H9 (cell line): Measurements from ENCODE around the gene ACTR2. TPM values are rescaled to one million over a fixed set of nuclear protein-coding genes. Genes with fewer than 3 reads are reported as not detected.

Experiments
- DNase-seq: peaks from one replicate; pipeline ENCODE4 v3.0.0-alpha.2; 2017
- H2AFZ ChIP-seq: one replicate; pipeline ENCODE4 v1.6.1; 2013; ENCODE audit warnings: mild to moderate bottlenecking, low read length, control low read depth, moderate library complexity
- H2AK5ac ChIP-seq: 2 replicates; pipeline ENCODE4 v1.6.1; 2013; ENCODE audit warnings: low read length, control low read depth, mixed read lengths; ENCODE audit not compliant: insufficient read length
- H2BK120ac ChIP-seq: one replicate; pipeline ENCODE4 v1.6.1; 2013; ENCODE audit warnings: low read depth, mild to moderate bottlenecking, low read length, control low read depth, inconsistent platforms; ENCODE audit not compliant: poor library complexity, severe bottlenecking
- H2BK12ac ChIP-seq: 2 replicates; pipeline ENCODE4 v1.6.1; 2013; ENCODE audit warnings: low read length, control low read depth, mixed read lengths, low read depth; ENCODE audit not compliant: insufficient read length
- H2BK15ac ChIP-seq: 2 replicates; pipeline ENCODE4 v1.6.1; 2013; ENCODE audit warnings: low read depth, low read length, control low read depth
- H2BK20ac ChIP-seq: one replicate; pipeline ENCODE4 v1.6.1; 2013; ENCODE audit warnings: low read depth, mild to moderate bottlenecking, low read length, control low read depth, inconsistent platforms; ENCODE audit not compliant: poor library complexity, severe bottlenecking
- H2BK5ac ChIP-seq: 2 replicates; pipeline ENCODE4 v1.6.1; 2013; ENCODE audit warnings: low read length, control low read depth, mixed read lengths; ENCODE audit not compliant: insufficient read length
- H3K14ac ChIP-seq: 2 replicates; pipeline ENCODE4 v1.6.1; 2013; ENCODE audit warnings: low read length, control low read depth; ENCODE audit not compliant: insufficient read depth
- H3K18ac ChIP-seq: 2 replicates; pipeline ENCODE4 v1.6.1; 2013; ENCODE audit warnings: low read depth, mild to moderate bottlenecking, mixed read lengths, low read length, control low read depth; ENCODE audit not compliant: insufficient read length
- H3K23ac ChIP-seq: 2 replicates; pipeline ENCODE4 v1.6.1; 2013; ENCODE audit warnings: low read length, control low read depth, mixed read lengths, low read depth; ENCODE audit not compliant: insufficient read length
- H3K23me2 ChIP-seq: 2 replicates; pipeline ENCODE4 v1.6.1; 2013; ENCODE audit warnings: low read depth, mild to moderate bottlenecking, mixed read lengths, low read length, control low read depth; ENCODE audit not compliant: insufficient read length, poor library complexity, severe bottlenecking
- H3K27ac ChIP-seq: 2 replicates; pipeline ENCODE4 v1.5.1; 2013; ENCODE audit warnings: low read length, control low read depth, mixed read lengths, low read depth; ENCODE audit not compliant: insufficient read length
- H3K27me3 ChIP-seq: 2 replicates; pipeline ENCODE4 v1.6.1; 2013; ENCODE audit warnings: low read length, control low read depth, inconsistent platforms; ENCODE audit not compliant: insufficient read depth
- H3K4ac ChIP-seq: 2 replicates; pipeline ENCODE4 v1.6.1; 2013; ENCODE audit warnings: low read depth, mild to moderate bottlenecking, control low read depth, inconsistent platforms, low read length, moderate library complexity
- H3K4me1 ChIP-seq: 2 replicates; pipeline ENCODE4 v1.6.1; 2013; ENCODE audit warnings: low read length, control low read depth, inconsistent platforms; ENCODE audit not compliant: insufficient read depth
- H3K4me2 ChIP-seq: 2 replicates; pipeline ENCODE4 v1.6.1; 2013; ENCODE audit warnings: low read length, control low read depth, mixed read lengths; ENCODE audit not compliant: insufficient read length, insufficient read depth
- H3K56ac ChIP-seq: 2 replicates; pipeline ENCODE4 v1.6.1; 2013; ENCODE audit warnings: low read depth, mild to moderate bottlenecking, mixed read lengths, low read length, control low read depth; ENCODE audit not compliant: insufficient read length
- H3K79me1 ChIP-seq: 2 replicates; pipeline ENCODE4 v1.6.1; 2013; ENCODE audit warnings: low read depth, mild to moderate bottlenecking, moderate library complexity, low read length, control low read depth, inconsistent platforms; ENCODE audit not compliant: insufficient read depth, poor library complexity, severe bottlenecking
- H3K79me2 ChIP-seq: 2 replicates; pipeline ENCODE4 v1.6.1; 2013; ENCODE audit warnings: low read length, control low read depth, inconsistent platforms; ENCODE audit not compliant: insufficient read depth
- H3K9ac ChIP-seq: 2 replicates; pipeline ENCODE4 v1.6.1; 2013; ENCODE audit warnings: low read length, control low read depth, mixed read lengths; ENCODE audit not compliant: insufficient read length; ENCODE audit errors: extremely low read depth
- H3K9me3 ChIP-seq: one replicate; pipeline ENCODE4 v1.6.1; 2013; ENCODE audit warnings: low read depth, low read length, inconsistent platforms; ENCODE audit not compliant: control insufficient read depth
- H3T11ph ChIP-seq: one replicate; pipeline ENCODE4 v1.6.1; 2013; ENCODE audit warnings: mild to moderate bottlenecking, low read length, control low read depth, inconsistent platforms
- H4K20me1 ChIP-seq: one replicate; pipeline ENCODE4 v1.6.1; 2013; ENCODE audit not compliant: control insufficient read depth, insufficient read length, insufficient read depth
- H4K5ac ChIP-seq: 2 replicates; pipeline ENCODE4 v1.6.1; 2013; ENCODE audit warnings: low read depth, mild to moderate bottlenecking, mixed read lengths, low read length, control low read depth; ENCODE audit not compliant: insufficient read length
- H4K8ac ChIP-seq: replicated peaks from 2 replicates; pipeline ENCODE4 v1.6.1; 2013; ENCODE audit warnings: low read length, control low read depth, mixed read lengths, low read depth; ENCODE audit not compliant: insufficient read length
- H4K91ac ChIP-seq: 2 replicates; pipeline ENCODE4 v1.6.1; 2013; ENCODE audit warnings: low read depth, mild to moderate bottlenecking, moderate library complexity, mixed read lengths, low read length, control low read depth; ENCODE audit not compliant: insufficient read length
- H3K27ac Mint-ChIP-seq, 3 experiments: 2 replicates in 2 of 3; 3 replicates in 1 of 3; pipeline ENCODE4 v1.8.0; 2020 to 2021; ENCODE audit warnings: mixed read lengths in 3 of 3, mild to moderate bottlenecking in 1 of 3, moderate library complexity in 1 of 3
- H3K27me3 Mint-ChIP-seq: 2 replicates; pipeline ENCODE4 v1.8.0; 2021; ENCODE audit warnings: low read depth, mild to moderate bottlenecking, moderate library complexity, mixed read lengths
- H3K36me3 Mint-ChIP-seq, 3 experiments: 2 replicates in 2 of 3; 3 replicates in 1 of 3; pipeline ENCODE4 v1.8.0; 2020 to 2021; ENCODE audit warnings: low read depth in 3 of 3, mixed read lengths in 3 of 3; ENCODE audit not compliant: insufficient read depth in 1 of 3
- H3K4me1 Mint-ChIP-seq, 2 experiments: 2 replicates each; pipeline ENCODE4 v1.8.0; 2020; ENCODE audit warnings: mixed read lengths in 2 of 2
- H3K4me3 Mint-ChIP-seq, 2 experiments: 2 replicates in 1 of 2; 3 replicates in 1 of 2; pipeline ENCODE4 v1.8.0; 2020 to 2021; ENCODE audit warnings: mild to moderate bottlenecking in 2 of 2, mixed read lengths in 2 of 2, moderate library complexity in 1 of 2
- H3K9me3 Mint-ChIP-seq, 2 experiments: 2 replicates in 1 of 2; 3 replicates in 1 of 2; pipeline ENCODE4 v1.8.0; 2020; ENCODE audit warnings: mild to moderate bottlenecking in 2 of 2, mixed read lengths in 2 of 2, moderate library complexity in 1 of 2
- CTCF ChIP-seq: fragments of 200-600 bp; sonication (generic); conservative IDR thresholded peaks from 3 replicates; pipeline ENCODE4 v1.8.0; 2021; ENCODE audit warnings: antibody characterized with exemption, mild to moderate bottlenecking
- WGBS: extraction: QIAGEN DNeasy Blood & Tissue Kit; methylation state at CpG from one replicate; pipeline ENCODE4 v1.1.7; 2013; ENCODE audit warnings: missing lambda C conversion rate, low lambda C conversion rate, mixed read lengths; ENCODE audit not compliant: insufficient read length; ENCODE audit errors: extremely low coverage; 5-methylcytosine and 5-hydroxymethylcytosine counted together
- total RNA-seq: library from RNA; stranded (reverse); gene quantifications from 2 replicates; pipeline ENCODE4 v1.2.1, GENCODE V29; 2021

Gene ACTR2
- total RNA-seq, 1 experiment from 2014 or later = 176 TPM

GRCh38 chr2:65300134-65300760, 72.6 kb downstream of the ACTR2 start:
- H2BK15ac ChIP-seq = no peak overlapping the region
- H4K20me1 ChIP-seq = no peaks in the 10 kb centered on the region
- no peak overlapping the region for H2BK120ac ChIP-seq
- no peak overlapping the region for H3K56ac ChIP-seq
- Mint-ChIP-seq H3K27me3 (peaks cover 48% of the 10 kb centered on the region), H3K4me3 (no peak overlapping the region), H3K4me1 (peaks cover 17 to 20% of the 10 kb centered on the region in 2 experiments), H3K27ac (no peak overlapping the region), H3K9me3 (no peaks in the 10 kb centered on the region), H3K36me3 (no peaks in the 10 kb centered on the region)
- no peaks in the 10 kb centered on the region for H3K27me3 ChIP-seq
- no peak overlapping the region for H4K5ac ChIP-seq
- no peaks in the 10 kb centered on the region for H3K9me3 ChIP-seq
- H2BK12ac ChIP-seq = no peak overlapping the region
- H3K9ac ChIP-seq = no peak overlapping the region
- H2BK20ac ChIP-seq = no peak overlapping the region
- H4K8ac ChIP-seq = no peak overlapping the region
- H2AK5ac ChIP-seq = no peak overlapping the region
- DNase-seq = no peak
- H2AFZ ChIP-seq = no peak overlapping the region
- no peaks in the 10 kb centered on the region for H3K79me1 ChIP-seq
- H3K4me1 ChIP-seq = peaks cover 3% of the 10 kb centered on the region; the same call in 1 of the 2 replicates
- no CpG with 5 or more reads among the region's 16 CpGs for WGBS
- no peak overlapping the region for H3K4me2 ChIP-seq
- H3K18ac ChIP-seq = no peak overlapping the region
- H4K91ac ChIP-seq = no peak overlapping the region
- no peak overlapping the region for H2BK5ac ChIP-seq
- TF ChIP-seq CTCF = no peak
- no peak overlapping the region for H3T11ph ChIP-seq
- no peak overlapping the region for H3K14ac ChIP-seq
- H3K4ac ChIP-seq = no peak overlapping the region
- H3K27ac ChIP-seq = no peak overlapping the region
- no peaks in the 10 kb centered on the region for H3K23me2 ChIP-seq
- no peak overlapping the region for H3K23ac ChIP-seq
- H3K79me2 ChIP-seq = no peaks in the 10 kb centered on the region
